PC-9 (cell line): ENCODE measurements around the gene NUBPL. TPM values are rescaled to one million over a fixed set of nuclear protein-coding genes. Genes with fewer than 3 reads are reported as not detected.

Experiments
- BruUV-seq: library from RNA; stranded (reverse); fragments of 400-500 nt; replicated peaks from 2 replicates; lab custom pipeline; 2021; lab: Mats Ljungman, UMichigan
- CTCF ChIA-PET: fragments of 300-600 bp; sonication (Branson Sonifier 250); formaldehyde crosslinking; loops from one replicate; lab custom pipeline; 2022; ENCODE audit warnings: antibody characterized with exemption; lab: Charles Lee
- POLR2A ChIA-PET: fragments of 300-600 bp; sonication (Branson Sonifier 250); formaldehyde crosslinking; loops from one replicate; lab custom pipeline; 2022; ENCODE audit warnings: antibody characterized with exemption; ENCODE audit not compliant: unreplicated experiment; lab: Charles Lee
- DNase-seq, 2 experiments: peaks; one replicate each; pipeline versions ENCODE4 v3.0.0 to v3.0.0-alpha.2; 2015 to 2022; ENCODE audit warnings: mixed read lengths in 1 of 2
- H2AFZ ChIP-seq: fragments of 200-600 bp; sonication (generic); 2 replicates; pipeline ENCODE4 v1.8.1; 2017; ENCODE audit warnings: antibody characterized with exemption
- H3F3A ChIP-seq: fragments of 200-600 bp; sonication (generic); 2 replicates; pipeline ENCODE4 v1.8.1; 2017; ENCODE audit warnings: antibody characterized with exemption, mild to moderate bottlenecking, low read depth; ENCODE audit not compliant: insufficient read depth
- H3K27ac ChIP-seq: fragments of 200-600 bp; sonication (generic); 2 replicates; pipeline ENCODE4 v1.6.1; 2016; ENCODE audit warnings: mixed run types
- H3K27me3 ChIP-seq: fragments of 200-600 bp; sonication (generic); 2 replicates; pipeline ENCODE4 v1.6.1; 2016; ENCODE audit warnings: low read depth, mixed run types; ENCODE audit not compliant: insufficient read depth
- H3K36me3 ChIP-seq: fragments of 200-600 bp; sonication (generic); 2 replicates; pipeline ENCODE4 v1.6.1; 2016; ENCODE audit warnings: low read depth, mixed run types
- H3K4me1 ChIP-seq: fragments of 200-600 bp; sonication (generic); replicated peaks from 2 replicates; pipeline ENCODE4 v1.6.1; 2016; ENCODE audit warnings: mixed run types; ENCODE audit not compliant: insufficient read depth
- H3K4me2 ChIP-seq: fragments of 200-600 bp; sonication (generic); 2 replicates; pipeline ENCODE4 v1.6.1; 2017; ENCODE audit warnings: mixed run types
- H3K4me3 ChIP-seq: fragments of 200-600 bp; sonication (generic); 2 replicates; pipeline ENCODE4 v1.6.1; 2016; ENCODE audit warnings: mixed run types
- H3K79me2 ChIP-seq: fragments of 200-600 bp; sonication (generic); 2 replicates; pipeline ENCODE4 v1.6.1; 2017; ENCODE audit warnings: low read depth, mixed run types
- H3K9me2 ChIP-seq: fragments of 200-600 bp; sonication (generic); 2 replicates; pipeline ENCODE4 v1.8.1; 2017; ENCODE audit warnings: mild to moderate bottlenecking; ENCODE audit not compliant: insufficient read depth
- H3K9me3 ChIP-seq: fragments of 200-600 bp; sonication (generic); 2 replicates; pipeline ENCODE4 v1.8.1; 2016; ENCODE audit warnings: low read depth; ENCODE audit not compliant: insufficient read depth
- H4K20me1 ChIP-seq: fragments of 200-600 bp; sonication (generic); 2 replicates; pipeline ENCODE4 v1.8.1; 2017; ENCODE audit not compliant: insufficient read depth
- CTCF ChIP-seq: fragments of 200-600 bp; sonication (generic); conservative IDR thresholded peaks from 2 replicates; pipeline ENCODE4 v1.6.1; 2017; ENCODE audit warnings: mixed run types, antibody characterized with exemption, mild to moderate bottlenecking, moderate library complexity
- EZH2 ChIP-seq: fragments of 200-600 bp; sonication (generic); IDR thresholded peaks from 2 replicates; pipeline ENCODE4 v1.8.0; 2017; ENCODE audit warnings: antibody characterized with exemption, low read depth
- intact Hi-C: fragments of 100-400 bp; cut with micrococcal nuclease; formaldehyde crosslinking; loops from one replicate; pipeline ENCODE4 v1.10.0; 2022; ENCODE audit not compliant: unreplicated experiment
- total RNA-seq: library from RNA; stranded (reverse); gene quantifications from 2 replicates; pipeline ENCODE4 v1.2.3, GENCODE V29; 2021

The NUBPL gene
- total RNA-seq, 1 experiment from 2014 or later: 14.6 TPM

DNA sequence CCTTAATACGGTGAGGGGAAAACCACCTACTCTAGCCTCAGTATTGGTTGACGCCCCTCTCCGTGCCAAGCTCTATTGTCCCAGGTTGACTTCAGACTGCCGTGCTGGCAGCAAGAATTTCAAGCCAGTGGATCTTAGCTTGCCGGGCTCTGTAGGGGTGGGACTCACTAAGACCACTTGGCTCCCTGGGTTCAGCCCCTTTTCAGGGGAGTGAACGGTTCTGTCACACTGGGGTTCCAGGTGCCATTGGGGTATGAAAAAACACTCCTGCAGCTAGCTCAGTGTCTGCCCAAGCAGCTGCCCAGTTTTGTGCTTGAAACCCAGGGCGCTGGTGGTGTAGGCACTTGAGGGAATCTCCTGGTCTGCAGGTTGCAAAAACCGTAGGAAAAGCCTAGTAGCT lies 107.1 kb downstream of the NUBPL start:
- Histone ChIP-seq H3K4me1 (no peaks in the 10 kb centered on the region), H3K79me2 (no peaks in the 10 kb centered on the region), H3K27ac (no peak overlapping the region), H3K9me2 (no peaks in the 10 kb centered on the region), H2AFZ (no peak overlapping the region), H3K36me3 (no peaks in the 10 kb centered on the region), H3K9me3 (no peaks in the 10 kb centered on the region), H3F3A (no peaks in the 10 kb centered on the region), H3K27me3 (no peaks in the 10 kb centered on the region), H4K20me1 (no peaks in the 10 kb centered on the region), H3K4me2 (no peak overlapping the region), H3K4me3 (no peak overlapping the region)
- ChIA-PET POLR2A (no interaction called here), CTCF (no interaction called here)
- intact Hi-C loops: no loop called here
- TF ChIP-seq EZH2 (no peak), CTCF (no peak)
- no peak for DNase-seq
- BruUV-seq: no TSS peak

GRCh38 chr14:31672709-31673108 lies 111.5 kb downstream of the NUBPL start:
- H3K27ac ChIP-seq: no peak overlapping the region
- no peaks in the 10 kb centered on the region for H3K9me2 ChIP-seq
- TF ChIP-seq EZH2 (no peak), CTCF (no peak)
- intact Hi-C loops: no loop called here
- H3K36me3 ChIP-seq: no peaks in the 10 kb centered on the region
- no peaks in the 10 kb centered on the region for H3K4me1 ChIP-seq
- no peak overlapping the region for H2AFZ ChIP-seq
- ChIA-PET POLR2A (no interaction called here), CTCF (no interaction called here)
- H3K27me3 ChIP-seq: no peaks in the 10 kb centered on the region
- no peak overlapping the region for H3K4me3 ChIP-seq
- DNase-seq: no peak
- no peaks in the 10 kb centered on the region for H3F3A ChIP-seq
- no peaks in the 10 kb centered on the region for H3K79me2 ChIP-seq
- no peak overlapping the region for H3K4me2 ChIP-seq
- H4K20me1 ChIP-seq: no peaks in the 10 kb centered on the region
- BruUV-seq: no TSS peak
- H3K9me3 ChIP-seq: no peaks in the 10 kb centered on the region

DNA sequence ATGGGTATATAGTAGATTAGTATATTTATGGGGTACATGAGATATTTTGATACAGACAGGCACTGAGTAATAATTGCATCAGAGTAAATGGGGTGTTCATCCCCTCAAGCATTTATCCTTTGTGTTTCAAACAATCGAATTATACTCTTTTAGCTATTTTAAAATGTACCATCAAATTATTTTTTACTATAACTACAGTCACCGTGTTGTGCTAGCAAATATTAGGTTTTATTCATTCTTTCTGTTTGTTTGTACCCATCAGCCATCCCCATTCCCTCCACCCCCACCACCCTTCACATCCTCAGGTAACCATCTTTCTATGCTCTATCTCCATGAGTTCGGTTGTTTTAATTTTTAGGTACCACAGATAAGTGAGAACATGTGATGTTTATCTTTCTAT lies 115.8 kb downstream of the NUBPL start:
- no peak for DNase-seq
- ChIA-PET CTCF (no interaction called here), POLR2A (no interaction called here)
- Histone ChIP-seq H3K9me2 (no peaks in the 10 kb centered on the region), H3F3A (no peaks in the 10 kb centered on the region), H4K20me1 (no peaks in the 10 kb centered on the region), H3K9me3 (no peaks in the 10 kb centered on the region), H3K4me3 (no peak overlapping the region), H3K4me1 (no peaks in the 10 kb centered on the region), H2AFZ (no peak overlapping the region), H3K79me2 (no peaks in the 10 kb centered on the region), H3K27me3 (no peaks in the 10 kb centered on the region), H3K4me2 (no peak overlapping the region), H3K27ac (no peak overlapping the region), H3K36me3 (no peaks in the 10 kb centered on the region)
- intact Hi-C loops: no loop called here
- BruUV-seq: no TSS peak
- TF ChIP-seq EZH2: no peak
- TF ChIP-seq CTCF: no peak
